PFSK-1 (cell line): Measurements from ENCODE around the gene ZNF462.

Source experiments
- POLR2AphosphoS5 ChIP-seq: IDR thresholded peaks from 2 replicates; pipeline ENCODE4 v1.6.1; 2012; ENCODE audit warnings: low read depth, mild to moderate bottlenecking, control low read depth, low read length, moderate library complexity
- SIN3A ChIP-seq: IDR thresholded peaks from 2 replicates; pipeline ENCODE4 v1.6.1; 2012; ENCODE audit warnings: mild to moderate bottlenecking, low read length, moderate library complexity, borderline replicate concordance; ENCODE audit not compliant: insufficient read depth
- TAF1 ChIP-seq: IDR thresholded peaks from 2 replicates; pipeline ENCODE4 v1.6.1; 2012; ENCODE audit warnings: low read length, control low read depth, borderline replicate concordance; ENCODE audit not compliant: insufficient read depth

GRCh38 chr9:106864373-106865143 is 1.6 kb downstream of the ZNF462 start:
- TF ChIP-seq POLR2AphosphoS5, result no peak
- no peak for TF ChIP-seq TAF1
- TF ChIP-seq SIN3A, result no peak
